ENCODE results near the gene MYH11.
"Not testable (repeated sequence)": the region's sequence is repeated elsewhere in the genome, so short reads cannot be mapped to it uniquely, and the experiment has no call there.

DNA sequence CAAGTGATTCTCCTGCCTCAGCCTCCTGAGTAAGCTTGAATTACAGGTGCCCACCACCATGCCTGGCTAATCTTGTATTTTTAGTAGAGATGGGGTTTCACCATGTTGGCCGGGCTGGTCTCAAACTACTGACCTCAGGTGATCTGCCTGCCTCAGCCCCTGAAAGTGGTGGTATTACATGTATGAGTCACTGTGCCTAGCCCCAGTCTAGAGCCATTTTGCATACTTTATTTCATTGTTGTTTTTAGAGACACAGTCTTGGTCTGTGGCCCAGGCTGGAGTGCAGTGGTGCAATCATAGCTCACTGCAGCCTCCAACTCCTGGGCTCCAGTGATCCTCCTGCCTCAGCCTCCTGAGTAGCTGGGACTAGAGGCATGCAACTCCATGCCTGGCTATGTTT lies 164.3 kb downstream of the MYH11 start:
- not testable (repeated sequence) for TF ChIP-seq POLR2A, POLR2AphosphoS5 (IDR thresholded peaks at IDR 0.05; ENCODE audit: low read depth, low read length)
